ENCODE measurements around the gene ALX4.

The ALX4 gene

DNA sequence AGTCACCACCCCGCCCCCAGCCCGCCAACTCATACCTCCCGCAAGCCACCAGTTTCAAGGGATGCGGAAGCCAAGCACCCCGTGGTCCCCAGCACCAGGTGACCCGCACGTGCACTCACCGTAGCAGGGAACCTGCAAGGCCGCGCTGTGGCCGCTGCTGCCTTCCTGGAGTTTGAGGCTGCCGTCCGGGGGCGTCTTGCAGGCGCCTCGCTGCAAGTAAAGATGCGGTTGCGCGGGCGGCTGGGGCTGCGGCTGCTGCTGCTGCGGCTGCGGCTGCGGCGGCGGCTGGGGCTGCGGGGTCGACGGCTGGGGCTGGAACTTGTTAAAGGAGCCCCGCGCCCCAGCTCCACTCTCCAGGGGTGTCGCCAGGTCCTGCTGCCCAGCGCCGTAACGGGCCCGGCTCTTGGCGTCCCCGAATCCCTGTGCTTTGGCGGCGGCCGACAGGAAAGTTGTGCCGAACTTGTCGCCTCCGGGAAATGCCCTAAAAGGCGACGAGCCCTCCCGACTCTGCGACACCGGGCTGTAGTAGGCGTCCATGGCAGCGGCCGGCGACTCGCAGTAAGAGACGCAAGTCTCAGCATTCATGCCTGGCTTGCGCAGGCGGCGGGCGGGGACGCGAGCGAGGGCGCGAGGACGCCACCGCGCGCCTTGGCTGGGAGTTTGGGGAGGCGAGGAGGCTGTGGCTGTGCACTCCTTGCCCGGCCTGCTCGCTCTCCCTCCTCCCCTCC lies at the start of gene ALX4:
TSS of gene ALX4 (minus strand) at position 662 of the 728 bp plus-strand sequence. CDS start at position 585, 77 bp downstream.
- no peak for DNase-seq

DNA sequence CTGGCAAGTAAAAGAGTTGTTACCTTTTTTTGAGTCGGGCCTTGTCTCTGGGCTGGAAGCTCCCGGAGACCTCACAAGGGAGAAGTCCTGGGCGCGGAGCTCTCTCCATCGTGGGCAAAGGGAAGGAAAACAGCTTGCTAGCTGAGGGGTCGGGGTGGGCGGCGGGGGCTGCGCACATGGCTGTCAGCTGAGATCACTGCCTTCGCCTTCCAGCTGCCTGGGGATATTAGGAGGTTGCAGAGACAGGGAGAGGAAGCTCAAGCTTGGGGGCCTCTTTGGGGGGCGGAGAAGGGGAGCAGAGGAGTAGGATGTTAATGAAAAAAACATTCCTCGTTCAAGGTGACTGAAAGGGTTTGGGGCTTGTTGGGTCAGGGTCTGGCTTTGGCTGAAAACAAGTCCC lies 49.2 kb upstream of the ALX4 start:
- no peak for DNase-seq

DNA sequence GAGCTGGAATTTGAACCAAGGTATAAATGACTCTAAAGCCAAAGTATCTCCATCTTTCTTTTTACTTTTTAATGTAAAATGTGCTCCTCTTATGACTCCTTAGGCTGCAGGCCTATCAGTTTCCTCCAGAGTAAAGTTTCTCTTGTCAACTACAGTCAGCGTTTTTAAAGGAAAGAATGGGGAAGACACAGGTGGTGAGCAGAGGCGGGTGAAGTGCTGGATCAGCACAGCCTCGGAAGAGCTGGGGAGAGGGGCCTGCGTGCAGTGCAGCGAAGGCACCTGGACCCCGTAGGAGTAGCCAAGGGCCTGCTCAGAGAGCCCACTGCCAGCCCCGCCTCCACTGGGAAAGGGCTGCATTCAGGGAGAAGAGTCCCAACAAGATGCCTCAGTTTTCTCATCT lies 48.8 kb upstream of the ALX4 start:
- no peak for DNase-seq

DNA sequence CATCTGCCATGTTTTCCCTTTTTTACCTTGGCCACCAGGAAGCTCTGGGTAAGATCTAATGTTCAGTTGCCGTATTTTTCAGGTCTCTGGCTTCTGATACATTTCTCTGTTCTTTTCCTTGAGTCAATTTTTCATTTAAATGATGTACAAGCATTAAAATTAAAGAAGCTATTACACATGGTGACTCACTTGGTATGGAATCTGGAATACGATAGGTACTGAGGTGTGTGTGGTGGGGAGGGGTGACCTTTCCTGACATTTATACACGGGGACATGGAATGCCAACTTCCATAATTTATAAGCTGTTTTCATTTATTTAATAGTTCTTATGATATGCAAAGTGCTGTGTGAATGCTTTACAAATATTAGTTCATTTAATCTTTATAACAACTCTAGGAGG lies 47.8 kb upstream of the ALX4 start:
- no peak for DNase-seq

DNA sequence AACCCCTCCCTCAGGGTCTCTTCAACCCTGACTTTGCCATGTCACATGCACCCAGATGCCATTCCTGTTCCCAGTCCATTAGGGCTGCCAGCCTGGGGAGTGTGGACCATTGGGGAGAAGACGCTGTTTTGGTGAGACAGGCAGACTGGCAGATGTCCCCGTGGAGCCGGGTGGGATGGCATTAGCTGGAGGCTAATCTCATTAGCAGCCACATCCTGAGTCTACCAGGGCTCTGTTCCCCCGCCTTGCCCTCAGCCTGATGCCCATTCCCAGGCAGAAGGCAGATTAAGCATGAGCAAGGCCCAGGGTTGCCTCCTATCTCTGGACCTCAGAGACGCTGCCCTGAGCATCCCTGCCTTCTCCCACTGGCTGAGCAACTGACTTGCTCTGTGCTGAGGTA lies 46.4 kb upstream of the ALX4 start:
- no peak for DNase-seq

DNA sequence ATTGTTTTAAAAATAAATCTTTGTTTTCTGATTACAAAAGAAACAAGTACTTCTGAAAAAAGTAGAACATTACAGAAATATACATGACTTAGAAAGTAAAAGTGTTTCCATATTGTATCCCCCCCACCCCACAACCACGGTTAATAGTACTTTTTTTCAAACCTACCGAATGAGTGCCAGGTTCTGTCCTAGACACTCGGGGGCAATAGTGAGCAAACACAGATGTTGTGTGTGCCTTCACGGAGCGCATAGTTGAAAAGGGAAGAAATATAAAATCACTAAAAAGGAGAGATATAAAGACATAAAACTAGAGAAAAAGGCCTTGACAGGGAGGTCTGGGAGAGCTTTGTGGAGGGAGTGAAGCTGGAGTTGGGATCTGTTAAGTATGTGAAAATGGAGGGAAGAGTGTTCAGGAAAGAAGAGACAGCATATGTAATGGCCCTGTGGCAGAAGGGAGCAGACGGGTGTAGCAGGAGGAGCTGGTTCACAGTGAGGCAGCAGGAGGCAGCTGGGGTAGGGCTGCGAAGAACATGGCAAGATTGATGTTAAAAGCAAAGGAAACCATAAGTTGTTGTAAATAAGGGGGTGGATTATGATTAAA lies 42.1 kb upstream of the ALX4 start:
- DNase-seq, result no peak

DNA sequence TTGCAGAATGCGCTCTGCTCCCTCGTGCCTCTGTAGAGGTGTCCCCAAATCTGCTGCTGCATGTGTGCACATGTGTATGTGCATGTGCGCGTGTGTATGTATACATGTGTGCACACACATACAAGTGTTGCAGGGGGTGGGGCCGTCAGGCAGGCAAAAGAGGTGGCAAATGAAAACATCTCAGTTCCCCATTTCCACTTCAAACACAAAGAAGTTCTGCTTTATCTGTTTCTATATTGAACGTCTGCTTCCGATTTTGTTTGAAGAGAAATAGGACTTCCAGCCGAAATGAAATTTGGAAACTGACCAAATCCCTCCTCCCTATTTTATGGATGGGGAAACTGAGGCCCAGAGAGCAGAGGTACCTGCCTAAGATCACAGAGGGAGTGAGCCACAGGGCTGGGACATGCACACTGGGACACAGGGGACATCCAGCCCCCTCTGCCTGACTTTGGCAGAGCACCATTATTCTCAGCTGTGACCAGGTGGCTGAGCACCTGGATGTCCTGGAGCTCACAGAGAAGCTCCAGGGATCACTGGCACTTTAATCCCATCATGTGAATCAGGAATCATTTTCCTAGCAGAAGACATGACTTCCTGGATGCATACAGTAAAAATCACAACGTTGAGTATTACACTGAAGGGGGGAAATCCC lies 41.2 kb upstream of the ALX4 start:
- no peak for DNase-seq

DNA sequence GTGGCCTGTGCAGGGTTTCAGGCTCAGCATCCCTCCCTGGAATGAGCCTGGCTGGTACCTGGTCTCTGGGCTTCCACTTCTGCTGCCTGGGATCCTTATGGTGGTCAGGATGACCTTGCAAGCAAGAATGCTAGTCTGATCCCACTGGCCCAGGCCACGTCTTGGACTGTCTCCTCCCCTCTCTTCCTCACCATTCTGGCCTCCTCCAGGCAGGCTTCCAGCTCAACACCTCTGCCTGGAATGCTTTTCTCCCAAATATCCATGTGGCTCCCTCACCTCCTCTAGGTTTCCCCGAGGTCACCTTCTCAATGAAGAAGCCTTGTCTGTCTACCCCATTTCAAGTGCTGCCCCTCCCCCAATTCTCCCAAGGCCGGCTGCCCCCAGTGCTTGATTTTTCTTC lies 39.4 kb upstream of the ALX4 start:
- no peak for DNase-seq

DNA sequence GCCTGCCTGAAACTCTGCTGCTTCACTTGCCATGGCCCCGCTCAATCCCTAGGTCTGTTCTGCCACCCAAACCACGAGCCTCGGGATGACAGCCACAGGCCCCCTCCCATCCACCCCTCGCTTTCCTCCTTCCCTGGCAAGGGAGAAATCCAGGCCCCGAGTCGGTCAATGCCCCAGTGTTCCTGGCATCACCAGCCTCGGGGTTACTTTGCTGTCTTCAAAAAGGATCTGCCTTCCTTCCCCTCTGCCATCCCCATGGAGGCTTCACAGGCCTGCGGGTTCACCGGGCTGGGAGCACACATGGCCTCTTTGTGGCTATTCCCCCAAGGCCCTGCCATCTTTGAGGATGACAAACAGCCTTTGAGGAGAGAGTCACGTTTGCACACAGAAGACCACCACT lies 38.8 kb upstream of the ALX4 start:
- no peak for DNase-seq

DNA sequence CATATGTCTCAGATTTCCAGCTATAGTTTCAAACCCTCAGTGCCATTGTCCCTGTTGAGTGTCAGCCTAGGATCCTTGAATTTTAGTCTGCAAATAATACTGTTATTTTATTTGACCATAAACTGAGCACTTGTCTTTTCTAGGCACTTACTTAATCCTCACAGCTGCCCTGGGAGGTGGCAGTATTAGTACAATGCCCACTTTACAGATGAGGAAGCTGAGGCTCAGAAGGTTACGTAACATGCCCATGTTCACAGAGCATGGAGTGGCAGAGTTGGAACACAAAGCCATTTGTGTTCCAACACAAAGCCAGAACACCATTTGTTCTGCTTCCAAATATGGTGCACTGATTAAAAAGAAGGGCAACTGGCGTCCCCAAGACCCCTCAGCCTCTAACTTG lies 38.2 kb upstream of the ALX4 start:
- DNase-seq, result no peak

DNA sequence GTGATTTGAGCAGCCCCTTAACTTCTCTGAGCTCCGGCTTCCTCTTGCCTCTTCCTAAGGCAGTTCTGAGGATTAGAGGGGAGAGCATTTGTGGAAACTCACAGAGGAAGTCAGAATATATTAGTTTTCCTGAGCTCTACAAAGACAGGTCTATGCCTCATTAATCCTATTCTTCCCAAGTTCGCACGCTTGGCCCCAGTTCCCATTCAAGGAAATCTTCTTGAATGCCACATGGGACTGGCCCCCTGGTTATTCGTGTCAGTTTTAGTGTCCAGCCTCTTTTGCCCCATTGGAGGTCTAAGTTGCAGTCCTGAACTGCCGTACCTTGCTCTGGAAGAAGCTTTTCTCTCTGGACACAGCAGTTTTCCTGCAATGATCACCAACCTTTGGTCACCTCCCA lies 37.6 kb upstream of the ALX4 start:
- no peak for DNase-seq

DNA sequence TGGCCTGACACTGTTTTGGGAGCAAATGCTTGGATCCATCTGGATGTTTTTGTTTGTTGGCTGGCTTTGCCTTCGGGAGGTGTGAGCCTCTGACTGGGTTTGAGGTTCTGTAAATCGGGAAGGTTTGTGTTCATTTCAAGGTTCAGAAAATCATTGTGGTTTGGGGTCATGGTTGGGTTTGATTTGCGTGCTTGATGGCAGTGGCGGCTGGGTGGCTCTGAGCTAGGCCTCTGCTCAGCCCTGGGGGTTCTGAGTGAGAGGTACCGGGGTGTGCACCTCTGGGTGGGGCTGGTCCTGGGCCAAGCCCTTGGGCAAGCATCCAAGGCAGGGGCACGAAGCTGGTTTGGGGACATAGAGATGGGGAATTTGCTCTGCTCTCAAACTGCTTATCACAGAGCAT lies 37.0 kb upstream of the ALX4 start:
- DNase-seq, result no peak

DNA sequence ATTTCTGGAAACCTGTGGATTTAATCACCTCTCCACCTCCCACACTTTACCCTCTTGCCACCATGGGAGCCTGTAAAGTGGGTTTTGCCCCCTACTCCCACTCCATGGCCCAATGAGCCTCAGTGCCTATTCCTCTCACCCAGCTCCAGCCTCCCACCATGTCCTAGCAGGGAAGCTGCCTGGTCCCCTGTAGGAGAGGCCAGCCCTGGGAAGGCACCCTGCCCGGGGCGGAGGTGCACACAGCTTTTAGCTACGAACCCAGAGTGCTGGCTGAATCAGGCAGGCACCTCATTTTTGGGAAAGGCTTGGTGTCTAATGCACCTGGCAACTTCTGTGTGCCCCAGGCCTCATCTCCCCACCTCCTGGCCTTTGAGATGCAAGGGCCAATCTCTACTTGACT lies 35.8 kb upstream of the ALX4 start:
- no peak for DNase-seq

DNA sequence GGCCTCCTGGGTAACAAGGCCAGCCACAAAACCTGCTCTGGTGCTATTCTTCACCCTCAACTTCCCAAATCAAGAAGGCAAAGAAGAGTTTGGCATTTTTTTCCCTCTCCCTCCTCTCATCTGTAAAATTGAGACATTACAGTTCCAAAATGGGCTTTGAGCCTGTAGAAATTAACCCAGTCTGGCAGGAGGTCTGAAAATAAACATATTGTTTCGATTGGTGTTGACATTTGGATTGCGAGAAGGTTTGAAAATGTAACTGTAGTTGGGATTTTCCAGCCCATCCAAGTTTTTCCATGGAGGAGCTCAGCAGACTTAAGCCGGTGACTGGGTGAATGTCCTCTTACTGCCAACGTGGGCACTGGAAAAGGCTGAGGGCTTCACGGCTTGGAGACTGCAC lies 35.0 kb upstream of the ALX4 start:
- DNase-seq, result no peak

DNA sequence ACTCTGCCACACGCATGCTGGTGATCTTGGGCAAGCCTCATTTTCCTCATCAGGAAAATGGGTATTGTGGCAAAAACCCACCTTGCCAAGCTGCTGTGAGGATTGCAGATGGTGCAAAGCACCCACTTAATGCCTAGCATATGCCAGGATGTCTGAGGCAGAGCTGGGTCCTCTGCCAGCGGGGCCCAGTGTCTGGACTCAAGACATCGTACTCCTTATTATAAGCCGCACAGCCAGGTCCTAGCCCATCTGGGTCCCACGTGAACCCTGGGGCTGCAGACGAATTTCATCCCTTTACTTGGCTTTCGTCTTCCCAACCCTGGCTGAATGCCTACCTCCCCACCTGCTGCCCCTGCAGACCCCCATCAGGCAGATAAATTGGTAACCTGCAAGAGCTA lies 34.5 kb upstream of the ALX4 start:
- no peak for DNase-seq

DNA sequence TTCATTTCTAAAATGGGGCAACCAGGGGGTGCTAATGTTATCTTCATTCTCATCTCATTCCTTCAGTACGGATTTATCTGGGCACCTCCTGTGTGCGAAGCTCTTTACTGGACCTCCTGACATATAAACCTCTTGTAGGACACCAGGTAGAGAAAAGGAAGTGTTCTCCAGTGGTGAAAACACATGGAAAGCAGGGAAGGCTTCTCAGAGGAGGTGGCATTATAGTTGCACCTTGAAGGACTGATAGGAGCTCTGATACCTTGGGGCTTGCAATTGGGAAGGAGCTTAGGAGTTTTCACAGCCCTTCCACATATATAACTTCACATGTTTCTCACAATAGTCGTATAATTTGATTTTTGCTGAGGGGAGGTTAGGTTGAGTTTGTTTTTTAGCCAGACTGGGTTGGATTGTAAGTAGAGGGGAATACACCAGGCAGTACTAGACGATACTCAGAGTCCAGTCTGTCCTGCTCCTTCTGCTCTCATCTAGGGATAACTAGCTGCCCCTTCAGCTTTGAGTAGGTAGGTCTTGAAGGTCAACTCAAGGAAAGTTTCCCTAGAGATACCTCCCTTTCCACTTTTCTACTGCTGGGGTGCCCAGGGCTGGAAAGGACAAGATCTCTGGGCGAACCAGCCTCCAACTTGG lies 34.0 kb upstream of the ALX4 start:
- no peak for DNase-seq

DNA sequence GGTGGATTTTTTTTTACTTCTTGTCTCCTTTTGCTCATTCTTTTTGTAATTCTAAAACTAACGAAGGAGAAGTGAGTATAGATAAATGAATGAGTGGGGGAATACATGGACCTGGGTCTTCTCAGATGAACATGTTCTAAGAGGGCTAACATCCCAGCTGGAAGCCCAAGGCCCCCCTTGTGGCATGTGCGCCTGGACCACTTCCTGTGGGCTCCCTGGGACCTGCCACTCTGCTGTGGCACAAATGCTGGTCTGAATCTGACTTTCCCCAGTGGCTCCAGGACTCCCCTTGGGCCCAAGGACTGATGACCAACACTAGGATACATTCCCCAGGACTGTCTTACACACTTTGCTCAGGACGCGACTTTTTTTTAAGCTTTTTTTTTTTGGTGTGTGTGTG lies 32.7 kb upstream of the ALX4 start:
- DNase-seq, result no peak

DNA sequence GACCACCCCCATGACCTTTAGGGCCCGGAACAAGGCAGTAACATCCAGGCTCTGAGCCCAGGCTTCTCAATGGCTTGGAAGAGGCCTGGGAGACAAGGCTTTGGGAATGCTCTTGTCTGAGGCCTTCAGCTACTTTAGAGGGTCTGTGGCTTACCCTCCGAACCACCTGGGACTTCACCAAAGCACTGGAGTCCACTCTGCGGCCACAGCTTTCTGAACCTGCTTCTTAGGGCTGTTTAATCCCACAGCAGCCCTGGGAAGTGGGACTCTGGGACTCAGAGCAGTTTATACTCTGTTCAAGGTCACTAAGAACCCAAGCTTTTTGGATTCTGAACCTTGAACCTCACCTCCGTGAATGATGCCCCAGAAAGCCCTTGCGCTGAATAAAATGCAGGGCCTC lies 30.7 kb upstream of the ALX4 start:
- no peak for DNase-seq

DNA sequence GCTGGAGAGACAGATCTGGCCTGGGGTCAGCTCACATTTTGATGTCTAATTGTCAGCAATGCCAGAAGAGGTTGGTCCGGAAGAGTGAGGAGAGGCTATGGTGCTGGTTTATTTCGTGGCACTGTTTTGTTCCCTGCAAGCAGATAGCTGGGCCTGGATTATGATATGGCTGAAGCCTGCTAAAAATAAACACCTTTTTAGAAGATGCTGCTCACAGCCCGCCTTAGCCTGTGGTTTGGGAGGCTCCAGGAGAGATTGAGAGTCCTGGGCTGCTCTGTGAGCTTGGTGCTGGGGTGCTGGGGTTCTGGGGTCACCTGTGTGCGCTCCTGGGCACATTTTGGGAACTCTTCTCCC lies 29.6 kb upstream of the ALX4 start:
- DNase-seq, result no peak

DNA sequence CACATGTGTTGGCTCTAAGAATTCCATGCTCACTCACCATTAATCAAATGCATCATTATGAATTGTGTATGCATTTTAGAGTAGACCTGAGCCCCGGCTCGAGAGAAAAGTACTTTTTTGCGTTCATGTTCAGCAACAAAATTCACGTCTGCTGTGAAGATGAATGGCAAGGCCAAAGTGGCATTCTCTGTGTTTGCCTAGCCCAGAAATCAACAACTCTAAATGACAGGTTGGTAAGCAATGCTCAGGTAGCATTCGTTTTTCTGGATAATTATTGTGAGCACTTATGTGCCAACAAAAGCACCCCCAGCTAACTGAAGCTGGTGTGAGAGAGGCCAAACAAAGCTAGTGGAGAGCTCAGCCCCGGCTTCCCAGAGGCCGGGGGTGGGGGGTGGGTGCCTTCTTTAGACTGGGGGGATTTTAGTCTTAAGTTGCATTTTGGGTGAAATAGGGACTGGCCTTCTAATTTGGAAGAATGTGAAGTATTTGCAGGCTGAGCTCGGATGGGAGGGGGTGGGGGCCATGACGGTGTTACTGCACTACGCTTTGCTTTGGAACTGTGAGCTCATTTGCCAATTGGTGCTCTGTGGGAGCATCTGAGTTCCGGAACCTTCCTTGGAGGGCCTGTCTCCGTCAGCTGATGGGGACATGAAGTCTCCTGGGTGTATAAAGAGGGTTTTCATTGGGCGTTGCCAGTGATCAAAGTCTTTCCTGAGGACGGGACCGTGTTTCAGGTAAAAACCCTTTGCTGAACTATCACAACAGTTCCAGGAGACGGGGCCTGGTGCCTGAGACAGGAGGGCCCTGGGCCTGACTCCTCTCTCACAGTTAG lies 29.0 kb upstream of the ALX4 start:
- no peak for DNase-seq

DNA sequence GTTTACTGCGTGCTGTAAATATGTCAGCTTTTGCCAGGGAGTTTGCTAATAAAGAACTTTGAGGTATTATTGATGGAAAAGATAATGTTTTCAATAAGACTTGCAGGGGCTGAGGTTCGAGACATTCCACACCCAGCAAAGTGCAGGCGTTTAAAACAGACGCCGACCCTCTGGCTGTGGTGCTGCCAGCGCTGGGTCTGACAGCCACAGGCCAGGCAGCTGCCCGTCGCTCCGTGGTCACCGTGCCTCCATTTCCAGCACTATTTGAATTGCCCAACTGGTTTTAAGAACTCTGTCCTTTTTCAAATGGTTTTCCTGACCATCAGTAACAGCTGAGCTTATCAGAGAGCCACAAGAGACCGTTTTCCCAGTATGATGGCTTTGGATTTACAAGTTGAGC lies 28.1 kb upstream of the ALX4 start:
- no peak for DNase-seq

DNA sequence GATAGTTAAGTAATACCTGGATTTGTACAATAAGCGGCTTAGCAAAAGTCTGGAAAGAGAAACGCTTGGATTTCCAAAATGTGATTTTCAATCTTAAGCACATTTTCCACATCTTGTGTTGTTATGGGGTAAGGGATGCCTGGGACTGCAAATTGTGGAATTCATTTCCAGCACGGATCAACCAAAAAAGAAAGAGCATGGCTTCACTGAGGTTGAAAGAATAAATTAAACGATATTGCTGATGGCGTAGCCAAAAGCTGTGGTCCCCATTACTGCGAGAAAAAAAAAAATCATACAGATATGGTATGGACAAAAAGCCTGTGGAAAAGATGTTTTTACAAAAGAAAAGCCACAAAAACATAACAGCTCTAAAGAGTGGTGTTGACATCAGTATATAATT lies 26.0 kb upstream of the ALX4 start:
- no peak for DNase-seq

DNA sequence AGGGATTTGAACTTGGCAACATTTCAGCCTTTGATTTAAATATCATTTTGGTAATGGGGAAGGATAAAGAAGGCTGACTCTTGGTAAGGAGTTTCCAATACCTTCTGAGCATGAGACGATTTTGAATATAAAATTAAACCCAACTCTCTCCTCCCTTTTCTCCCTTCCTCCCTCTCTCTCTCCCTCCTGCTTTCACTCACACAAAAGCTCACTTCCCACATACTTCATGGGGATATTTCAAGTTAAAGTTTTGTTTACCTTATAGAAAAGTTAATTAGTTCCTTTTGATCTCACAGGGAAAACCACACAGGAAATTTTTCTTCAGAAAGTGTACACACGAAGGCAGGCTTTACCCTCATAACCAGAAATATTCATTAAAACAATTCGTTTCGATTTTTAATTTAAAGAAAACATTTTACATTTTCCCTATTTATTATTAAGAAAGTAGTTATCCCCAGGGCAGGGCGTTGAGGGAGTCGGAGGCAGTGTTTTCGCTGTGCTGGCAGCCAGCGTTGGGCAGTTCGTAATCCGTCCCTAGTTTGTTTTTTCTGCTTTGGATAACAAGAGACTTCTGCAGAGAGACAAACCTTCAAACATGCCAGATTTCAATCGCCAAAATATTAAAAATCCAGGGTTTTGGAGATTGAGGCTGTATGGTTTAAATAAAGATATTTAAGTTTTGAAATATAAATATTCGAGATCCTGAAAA lies 25.3 kb upstream of the ALX4 start:
- DNase-seq, result no peak

All from stimulated activated naive CD4-positive, alpha-beta T cell (primary cell).